Keratinocyte (primary cell): Measurements from ENCODE around the gene SZRD1. TPM values are rescaled to one million over a fixed set of nuclear protein-coding genes. Genes with fewer than 3 reads are reported as not detected.

ENCODE experiments used
- DNase-seq: peaks from one replicate; pipeline ENCODE4 v3.0.0-alpha.2; 2011; ENCODE audit warnings: low read depth, missing footprints, low spot score
- FAIRE-seq: peaks from 2 replicates; lab custom pipeline; 2011; peaks lifted over from hg19 to GRCh38; lab: Jason Lieb, UNC
- H2AFZ ChIP-seq: 2 replicates; pipeline ENCODE4 v1.6.0; 2012; ENCODE audit warnings: low read length, control low read depth, inconsistent platforms; ENCODE audit not compliant: control insufficient read depth
- H3K27ac ChIP-seq: 2 replicates; pipeline ENCODE4 v1.5.1; 2011; ENCODE audit warnings: low read length; ENCODE audit not compliant: control insufficient read depth, insufficient read depth
- H3K27me3 ChIP-seq: 3 replicates; pipeline ENCODE4 v1.6.0; 2011; ENCODE audit warnings: low read length; ENCODE audit not compliant: control insufficient read depth, insufficient read depth; ENCODE audit errors: extremely low read depth
- H3K36me3 ChIP-seq, 2 experiments: 2 replicates in 1 of 2; 3 replicates in 1 of 2; pipeline ENCODE4 v1.5.1; 2011; ENCODE audit warnings: low read length in 2 of 2, mild to moderate bottlenecking in 1 of 2; ENCODE audit not compliant: control insufficient read depth in 2 of 2, insufficient read depth in 2 of 2; ENCODE audit errors: extremely low read depth in 1 of 2
- H3K4me1 ChIP-seq: 3 replicates; pipeline ENCODE4 v1.5.1; 2011; ENCODE audit warnings: low read length; ENCODE audit not compliant: control insufficient read depth, insufficient read depth; ENCODE audit errors: extremely low read depth
- H3K4me2 ChIP-seq: 3 replicates; pipeline ENCODE4 v1.6.0; 2011; ENCODE audit warnings: low read depth, low read length; ENCODE audit not compliant: control insufficient read depth, insufficient read depth; ENCODE audit errors: extremely low read depth
- H3K4me3 ChIP-seq, 3 experiments: fragments of 200-600 bp in 1 of 3; sonication (generic) in 1 of 3; 2 replicates in 2 of 3; 3 replicates in 1 of 3; pipeline ENCODE4 v1.5.1; 2011 to 2016; ENCODE audit warnings: low read length in 3 of 3, mild to moderate bottlenecking in 3 of 3, control low read depth in 2 of 3, inconsistent platforms in 1 of 3, low read depth in 1 of 3, mixed read lengths in 1 of 3, mixed run types in 1 of 3, moderate library complexity in 1 of 3; ENCODE audit not compliant: control insufficient read depth in 2 of 3, insufficient read depth in 2 of 3; ENCODE audit errors: extremely low read depth in 1 of 3
- H3K79me2 ChIP-seq: 2 replicates; pipeline ENCODE4 v1.6.0; 2012; ENCODE audit warnings: low read length; ENCODE audit not compliant: control insufficient read depth, insufficient read depth
- H3K9ac ChIP-seq: 3 replicates; pipeline ENCODE4 v1.6.0; 2011; ENCODE audit warnings: low read length; ENCODE audit not compliant: control insufficient read depth, insufficient read depth; ENCODE audit errors: extremely low read depth
- H3K9me1 ChIP-seq: 3 replicates; pipeline ENCODE4 v1.6.0; 2011; ENCODE audit warnings: low read length; ENCODE audit not compliant: control insufficient read depth, insufficient read depth; ENCODE audit errors: extremely low read depth
- H3K9me3 ChIP-seq: 2 replicates; pipeline ENCODE4 v1.5.1; 2012; ENCODE audit warnings: low read depth, low read length; ENCODE audit not compliant: control insufficient read depth
- H4K20me1 ChIP-seq: 3 replicates; pipeline ENCODE4 v1.6.0; 2011; ENCODE audit warnings: low read length; ENCODE audit not compliant: control insufficient read depth, insufficient read depth; ENCODE audit errors: extremely low read depth
- EZH2 ChIP-seq: IDR thresholded peaks from one replicate; pipeline ENCODE4 v1.6.1; 2012; ENCODE audit warnings: inconsistent platforms, mild to moderate bottlenecking, low read length, moderate library complexity
- dilution Hi-C: fragments of 300-500 bp; cut with MboI; formaldehyde crosslinking; loops from one replicate; pipeline ENCODE4 v1.7.0; 2020; ENCODE audit warnings: low sequenced_read_pairs; ENCODE audit not compliant: extremely low pct_ligation_motif_present
- polyA plus RNA-seq, 5 experiments: library from polyadenylated mRNA; depleted of rRNA in 3 of 5; stranded (reverse) in 3 of 5; stranded (forward) in 1 of 5; unstranded in 1 of 5; fragments of >200 nt; gene quantifications; 1 replicate in 1 of 5; 2 replicates in 3 of 5; 3 replicates in 1 of 5; pipeline versions ENCODE4 v1.2.1 to v1.2.3, GENCODE V29; 2011 to 2012; ENCODE audit warnings: missing spikeins in 2 of 5, low read depth in 1 of 5, low replicate concordance in 1 of 5
- TF ChIP-seq, protein P1 (sequence below), 3 experiments: IDR thresholded peaks in 1 of 3; conservative IDR thresholded peaks in 1 of 3; optimal IDR thresholded peaks in 1 of 3; 2 replicates in 2 of 3; 3 replicates in 1 of 3; pipeline versions ENCODE3 to v1.5.1; 2011; ENCODE audit warnings: low read length in 3 of 3, mild to moderate bottlenecking in 3 of 3, moderate library complexity in 2 of 3, control low read depth in 1 of 3, inconsistent platforms in 1 of 3; ENCODE audit not compliant: insufficient read depth in 2 of 3; ENCODE audit errors: extremely low read depth in 1 of 3

Gene SZRD1
- polyA plus RNA-seq, 1 donor (not counting 4 experiments of a cell fraction or from before 2014, with no cell fraction given): 68.7 TPM

DNA sequence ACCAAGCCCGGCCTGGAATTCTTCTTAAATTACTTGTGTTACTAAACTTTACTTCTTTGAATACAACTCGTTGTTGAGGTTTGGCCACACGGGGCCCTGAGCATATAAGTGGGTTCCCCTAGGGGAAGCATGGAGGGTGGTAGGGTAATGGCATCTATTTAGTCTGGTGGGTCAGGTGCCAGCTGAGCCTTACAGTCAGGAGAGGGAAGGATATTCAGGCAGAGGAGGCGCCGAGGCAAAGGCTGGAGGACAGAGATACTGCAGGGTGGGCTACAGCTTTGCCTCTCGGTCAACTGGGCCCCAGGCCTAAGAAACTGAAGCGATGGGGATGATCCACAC, 73.1 kb downstream of the SZRD1 start:
- FAIRE-seq (no peak), DNase-seq (no peak)
- Histone ChIP-seq H3K4me1 (peaks cover 3% of the 10 kb centered on the region), H3K9me1 (no peaks in the 10 kb centered on the region), H3K79me2 (peaks cover 43% of the 10 kb centered on the region), H3K27ac (peak overlapping the region; percentile 85), H3K36me3 (peaks cover 8 to 20% of the 10 kb centered on the region in 2 experiments), H3K27me3 (no peaks in the 10 kb centered on the region), H4K20me1 (no peaks in the 10 kb centered on the region), H3K9me3 (no peaks in the 10 kb centered on the region), H2AFZ (peak overlapping the region; percentile 92), H3K9ac (peak overlapping the region; percentile 99), H3K4me3 (peak overlapping the region; percentile 86 to 99 (median 97)), H3K4me2 (peak overlapping the region; percentile 76)
- dilution Hi-C loops: no loop called here
- TF ChIP-seq EZH2: no peak
- TF ChIP-seq, protein P1, sequence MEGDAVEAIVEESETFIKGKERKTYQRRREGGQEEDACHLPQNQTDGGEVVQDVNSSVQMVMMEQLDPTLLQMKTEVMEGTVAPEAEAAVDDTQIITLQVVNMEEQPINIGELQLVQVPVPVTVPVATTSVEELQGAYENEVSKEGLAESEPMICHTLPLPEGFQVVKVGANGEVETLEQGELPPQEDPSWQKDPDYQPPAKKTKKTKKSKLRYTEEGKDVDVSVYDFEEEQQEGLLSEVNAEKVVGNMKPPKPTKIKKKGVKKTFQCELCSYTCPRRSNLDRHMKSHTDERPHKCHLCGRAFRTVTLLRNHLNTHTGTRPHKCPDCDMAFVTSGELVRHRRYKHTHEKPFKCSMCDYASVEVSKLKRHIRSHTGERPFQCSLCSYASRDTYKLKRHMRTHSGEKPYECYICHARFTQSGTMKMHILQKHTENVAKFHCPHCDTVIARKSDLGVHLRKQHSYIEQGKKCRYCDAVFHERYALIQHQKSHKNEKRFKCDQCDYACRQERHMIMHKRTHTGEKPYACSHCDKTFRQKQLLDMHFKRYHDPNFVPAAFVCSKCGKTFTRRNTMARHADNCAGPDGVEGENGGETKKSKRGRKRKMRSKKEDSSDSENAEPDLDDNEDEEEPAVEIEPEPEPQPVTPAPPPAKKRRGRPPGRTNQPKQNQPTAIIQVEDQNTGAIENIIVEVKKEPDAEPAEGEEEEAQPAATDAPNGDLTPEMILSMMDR (optimal IDR thresholded peaks at IDR 0.05 in 1 of 3, IDR thresholded peaks at IDR 0.05 in 1 of 3, conservative IDR thresholded peaks at IDR 0.05 in 1 of 3; ENCODE audit: extremely low read depth in 1 of 3, insufficient read depth in 2 of 3, low read length in 3 of 3): no peak

DNA sequence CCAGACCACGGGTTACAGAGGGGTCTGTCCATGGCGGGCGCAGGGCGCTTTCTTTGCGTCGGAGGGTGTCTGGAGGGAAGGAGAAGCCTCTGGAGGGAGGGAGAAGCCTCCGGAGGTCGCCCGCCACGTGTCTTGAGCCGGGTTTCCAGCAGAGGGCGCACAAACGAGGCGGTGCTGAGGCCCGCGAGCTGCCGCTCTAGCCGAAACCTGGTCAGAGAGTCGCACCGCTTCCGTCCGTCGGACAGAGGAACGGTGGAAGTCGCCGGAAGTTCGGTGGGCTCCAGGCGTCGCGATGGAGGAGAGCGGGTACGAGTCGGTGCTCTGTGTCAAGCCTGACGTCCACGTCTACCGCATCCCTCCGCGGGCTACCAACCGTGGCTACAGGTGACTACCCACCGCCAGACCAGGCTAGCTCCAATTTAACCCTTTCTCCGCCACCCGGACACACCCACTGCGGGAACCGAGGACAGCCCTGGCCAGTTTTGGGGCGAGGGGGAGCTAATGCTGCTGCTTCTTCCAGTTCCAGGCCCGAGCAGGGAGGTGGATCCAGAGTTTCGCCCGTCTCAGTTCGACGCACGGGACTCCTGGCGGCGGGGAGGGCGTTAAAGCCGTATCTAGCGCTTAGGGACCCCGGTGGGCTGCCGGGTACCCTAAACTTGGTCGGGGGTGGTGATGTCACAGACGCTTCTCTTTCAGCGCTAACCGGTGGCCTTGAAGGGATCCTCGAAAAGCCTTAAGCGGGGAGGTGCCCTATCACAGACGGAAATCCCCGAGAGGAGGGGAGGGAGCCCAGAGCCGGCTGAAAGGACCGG, 73.6 kb downstream of the SZRD1 start, which contains the start of gene NECAP2:
TSS of gene NECAP2 (plus strand) at position 255 of the 812 bp plus-strand sequence. CDS start at position 293, 38 bp downstream.
- Histone ChIP-seq H3K27me3 (no peaks in the 10 kb centered on the region), H3K36me3 (peaks cover 9 to 23% of the 10 kb centered on the region in 2 experiments), H3K9me1 (no peaks in the 10 kb centered on the region), H3K9ac (peak within 1 kb of the TSS; percentile 99), H3K4me3 (peak within 1 kb of the TSS; percentile 86 to 99 (median 97)), H3K27ac (peak within 1 kb of the TSS; percentile 85), H4K20me1 (no peaks in the 10 kb centered on the region), H3K4me1 (peaks cover 3% of the 10 kb centered on the region), H3K9me3 (no peaks in the 10 kb centered on the region), H2AFZ (peak within 1 kb of the TSS; percentile 95), H3K4me2 (peak within 1 kb of the TSS; percentile 87), H3K79me2 (peaks cover 46% of the 10 kb centered on the region)
- TF ChIP-seq EZH2: no peak
- TF ChIP-seq, protein P1 (optimal IDR thresholded peaks at IDR 0.05 in 1 of 3, IDR thresholded peaks at IDR 0.05 in 1 of 3, conservative IDR thresholded peaks at IDR 0.05 in 1 of 3; ENCODE audit: extremely low read depth in 1 of 3, insufficient read depth in 2 of 3, low read length in 3 of 3): peak; percentile 84 to 97 (median 90)
- DNase-seq: peak; percentile 49
- dilution Hi-C loops: no loop called here
- FAIRE-seq: peak; percentile 58
